Tibial nerve (tissue), 4 donors: ENCODE data around the gene RGS7. TPM values are rescaled to one million over a fixed set of nuclear protein-coding genes. Genes with fewer than 3 reads are reported as not detected.

Source experiments
- DNase-seq, 2 donors: peaks; one replicate each; pipeline ENCODE4 v3.0.0-alpha.2; 2019; ENCODE audit warnings: low spot score in 2 of 2
- H3K27ac ChIP-seq, 4 donors: fragments of 200-600 bp; sonication (generic) in 3 of 4; one replicate each; pipeline ENCODE4 v1.5.1; 2017 to 2019; ENCODE audit warnings: mild to moderate bottlenecking in 1 of 4
- H3K27me3 ChIP-seq, 2 donors: fragments of 200-600 bp; sonication (generic) in 1 of 2; one replicate each; pipeline versions ENCODE4 v1.5.1 to v1.6.0; 2017 to 2019
- H3K36me3 ChIP-seq, 3 donors: fragments of 200-600 bp; sonication (generic); one replicate each; pipeline ENCODE4 v1.5.1; 2018 to 2019
- H3K4me1 ChIP-seq, 4 donors: fragments of 200-600 bp; sonication (generic) in 3 of 4; one replicate each; pipeline ENCODE4 v1.5.1; 2017 to 2019
- H3K4me3 ChIP-seq, 4 donors: fragments of 200-600 bp; sonication (generic) in 3 of 4; one replicate each; pipeline ENCODE4 v1.5.1; 2017 to 2019; ENCODE audit warnings: mild to moderate bottlenecking in 1 of 4, moderate library complexity in 1 of 4
- H3K9me3 ChIP-seq, 4 donors: fragments of 200-600 bp; sonication (generic) in 3 of 4; one replicate each; pipeline ENCODE4 v1.5.1; 2017 to 2019
- EP300 ChIP-seq, 2 donors: sonication (generic); formaldehyde crosslinking; IDR thresholded peaks; one replicate each; pipeline ENCODE4 v1.6.1; 2017; ENCODE audit warnings: antibody characterized with exemption in 2 of 2, mild to moderate bottlenecking in 1 of 2
- POLR2A ChIP-seq, 2 donors: fragments of 450-650 bp; IDR thresholded peaks; one replicate each; pipeline ENCODE4 v1.6.1; 2017; ENCODE audit warnings: antibody characterized with exemption in 2 of 2, mild to moderate bottlenecking in 2 of 2, moderate library complexity in 2 of 2
- WGBS, 2 donors: methylation state at CpG; one replicate each; pipeline ENCODE4 v1.1.5; 2018; 5-methylcytosine and 5-hydroxymethylcytosine counted together
- total RNA-seq, 4 donors: library from RNA; depleted of rRNA; stranded (reverse); fragments of >200 nt; gene quantifications; one replicate each; pipeline ENCODE4 v1.1.0, GENCODE V29; 2016
- TF ChIP-seq, protein P1 (sequence below), 5 experiments: fragments of 200-600 bp in 3 of 5; fragments of 450-650 bp in 2 of 5; sonication (generic) in 3 of 5; IDR thresholded peaks; one replicate each; pipeline ENCODE4 v1.5.1; 2016 to 2019; ENCODE audit warnings: antibody characterized with exemption in 5 of 5, mild to moderate bottlenecking in 3 of 5, moderate library complexity in 2 of 5

The RGS7 gene
- total RNA-seq, 4 donors from 2014 or later = 0.39 to 1.5 (median 1.0) TPM; not detected in 1

DNA sequence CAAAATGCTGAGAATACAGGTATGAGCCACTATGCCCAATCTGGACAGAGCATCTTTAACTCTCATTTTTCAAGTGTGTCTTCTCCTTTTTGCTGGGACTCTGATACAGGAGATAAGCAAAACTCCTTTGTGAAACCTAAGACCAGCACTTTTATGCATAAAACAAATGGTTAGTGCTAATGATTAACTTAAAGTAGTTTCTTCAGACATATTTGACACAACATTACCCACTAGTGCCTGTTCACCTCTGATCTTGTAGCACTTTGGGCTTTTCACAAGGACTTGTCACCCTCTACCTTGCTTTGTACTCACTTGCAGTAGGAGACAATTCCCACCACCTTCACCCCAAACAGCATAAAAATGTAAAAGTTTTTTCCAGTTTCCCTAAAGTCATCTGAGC, 216.3 kb downstream of the RGS7 start:
- Histone ChIP-seq H3K4me1 (no peaks in the 10 kb centered on the region), H3K27me3 (no peaks in the 10 kb centered on the region), H3K4me3 (no peak overlapping the region), H3K36me3 (no peaks in the 10 kb centered on the region), H3K27ac (no peak overlapping the region), H3K9me3 (no peaks in the 10 kb centered on the region)
- no peak for DNase-seq
- TF ChIP-seq, protein P1, sequence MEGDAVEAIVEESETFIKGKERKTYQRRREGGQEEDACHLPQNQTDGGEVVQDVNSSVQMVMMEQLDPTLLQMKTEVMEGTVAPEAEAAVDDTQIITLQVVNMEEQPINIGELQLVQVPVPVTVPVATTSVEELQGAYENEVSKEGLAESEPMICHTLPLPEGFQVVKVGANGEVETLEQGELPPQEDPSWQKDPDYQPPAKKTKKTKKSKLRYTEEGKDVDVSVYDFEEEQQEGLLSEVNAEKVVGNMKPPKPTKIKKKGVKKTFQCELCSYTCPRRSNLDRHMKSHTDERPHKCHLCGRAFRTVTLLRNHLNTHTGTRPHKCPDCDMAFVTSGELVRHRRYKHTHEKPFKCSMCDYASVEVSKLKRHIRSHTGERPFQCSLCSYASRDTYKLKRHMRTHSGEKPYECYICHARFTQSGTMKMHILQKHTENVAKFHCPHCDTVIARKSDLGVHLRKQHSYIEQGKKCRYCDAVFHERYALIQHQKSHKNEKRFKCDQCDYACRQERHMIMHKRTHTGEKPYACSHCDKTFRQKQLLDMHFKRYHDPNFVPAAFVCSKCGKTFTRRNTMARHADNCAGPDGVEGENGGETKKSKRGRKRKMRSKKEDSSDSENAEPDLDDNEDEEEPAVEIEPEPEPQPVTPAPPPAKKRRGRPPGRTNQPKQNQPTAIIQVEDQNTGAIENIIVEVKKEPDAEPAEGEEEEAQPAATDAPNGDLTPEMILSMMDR (IDR thresholded peaks at IDR 0.05) = no peak
- no peak for TF ChIP-seq EP300 (IDR thresholded peaks at IDR 0.05)
- no peak for TF ChIP-seq POLR2A (IDR thresholded peaks at IDR 0.05)

DNA sequence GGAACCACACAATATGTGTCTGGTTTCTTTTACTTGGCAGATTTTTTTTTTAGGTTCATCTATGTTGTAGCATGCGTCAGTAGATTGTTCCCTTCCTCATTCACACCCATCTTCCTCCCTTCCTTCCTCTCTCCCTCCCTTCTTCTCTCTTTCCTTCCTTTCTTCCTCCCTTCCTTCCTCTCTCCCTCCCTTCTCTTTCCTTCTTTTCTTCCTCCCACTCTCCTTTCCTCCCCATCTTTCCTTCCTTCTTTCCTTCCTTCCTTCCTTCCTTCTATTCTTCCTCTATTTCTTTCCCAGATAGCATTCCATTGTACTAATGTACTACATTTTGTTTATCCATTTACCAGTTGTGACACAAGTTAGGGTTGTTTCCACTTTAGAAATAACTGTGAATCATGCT, 218.0 kb downstream of the RGS7 start:
- Histone ChIP-seq H3K9me3 (no peaks in the 10 kb centered on the region), H3K4me1 (no peaks in the 10 kb centered on the region), H3K27ac (no peak overlapping the region), H3K36me3 (no peaks in the 10 kb centered on the region), H3K27me3 (no peaks in the 10 kb centered on the region), H3K4me3 (no peak overlapping the region)
- TF ChIP-seq, protein P1 (IDR thresholded peaks at IDR 0.05) = no peak
- TF ChIP-seq EP300 (IDR thresholded peaks at IDR 0.05) (no peak), POLR2A (IDR thresholded peaks at IDR 0.05) (no peak)
- DNase-seq = no peak
- WGBS, 2 donors = 75% methylated on average over 1 of the region's 1 CpG

DNA sequence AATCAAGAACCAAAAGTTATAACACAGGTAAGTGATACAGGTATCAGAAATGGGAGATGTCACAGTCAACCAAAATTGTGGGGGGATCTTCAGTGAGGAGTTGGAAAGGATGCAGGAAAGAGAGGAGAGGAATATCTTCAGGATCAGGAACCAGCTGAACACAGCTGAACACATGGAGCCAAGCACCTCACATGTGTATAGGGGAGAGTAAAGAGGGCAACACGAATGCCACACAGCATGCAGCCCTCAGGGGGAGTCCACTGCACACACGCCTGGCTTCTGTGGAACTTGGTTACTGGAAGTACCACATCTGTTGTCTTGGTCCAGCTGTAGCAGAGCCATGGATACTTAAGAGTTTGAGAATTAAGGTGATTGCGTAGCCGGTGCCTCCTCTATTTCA, 218.8 kb downstream of the RGS7 start:
- no peak for TF ChIP-seq POLR2A (IDR thresholded peaks at IDR 0.05)
- TF ChIP-seq, protein P1 (IDR thresholded peaks at IDR 0.05) = no peak
- TF ChIP-seq EP300 (IDR thresholded peaks at IDR 0.05) = no peak
- Histone ChIP-seq H3K9me3 (no peaks in the 10 kb centered on the region), H3K4me3 (no peak overlapping the region), H3K4me1 (no peaks in the 10 kb centered on the region), H3K27ac (no peak overlapping the region), H3K27me3 (no peaks in the 10 kb centered on the region), H3K36me3 (no peaks in the 10 kb centered on the region)
- no peak for DNase-seq
- WGBS, 2 donors = 79 to 89% methylated on average over 4 of the region's 4 CpGs

DNA sequence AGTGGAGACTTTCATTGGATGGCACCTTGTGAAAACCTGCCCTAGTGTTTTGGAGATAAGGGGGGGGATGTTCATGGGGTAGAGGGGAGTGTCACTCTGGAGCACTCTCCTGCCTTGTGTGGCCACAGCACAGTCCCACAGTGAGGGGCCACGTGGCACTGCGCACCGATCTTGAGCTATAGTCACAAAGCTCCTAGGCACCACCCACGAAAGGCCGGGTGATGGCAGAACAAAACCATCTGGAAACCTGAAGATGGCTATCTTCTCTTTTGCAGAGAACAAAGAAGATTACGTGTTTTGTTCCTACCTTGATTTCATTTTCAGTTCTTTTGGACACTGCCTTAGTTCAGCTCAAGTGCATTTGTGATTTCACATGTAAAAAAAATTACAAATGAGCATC, 220.6 kb downstream of the RGS7 start:
- H3K4me3 ChIP-seq = no peak overlapping the region
- no peaks in the 10 kb centered on the region for H3K36me3 ChIP-seq
- WGBS, 2 donors = 88 to 92% methylated on average over 6 of the region's 6 CpGs
- TF ChIP-seq, protein P1 (IDR thresholded peaks at IDR 0.05) = no peak
- TF ChIP-seq POLR2A (IDR thresholded peaks at IDR 0.05) (no peak), EP300 (IDR thresholded peaks at IDR 0.05) (no peak)
- no peaks in the 10 kb centered on the region for H3K9me3 ChIP-seq
- no peak overlapping the region for H3K27ac ChIP-seq
- H3K4me1 ChIP-seq = no peaks in the 10 kb centered on the region
- no peaks in the 10 kb centered on the region for H3K27me3 ChIP-seq
- DNase-seq = no peak

DNA sequence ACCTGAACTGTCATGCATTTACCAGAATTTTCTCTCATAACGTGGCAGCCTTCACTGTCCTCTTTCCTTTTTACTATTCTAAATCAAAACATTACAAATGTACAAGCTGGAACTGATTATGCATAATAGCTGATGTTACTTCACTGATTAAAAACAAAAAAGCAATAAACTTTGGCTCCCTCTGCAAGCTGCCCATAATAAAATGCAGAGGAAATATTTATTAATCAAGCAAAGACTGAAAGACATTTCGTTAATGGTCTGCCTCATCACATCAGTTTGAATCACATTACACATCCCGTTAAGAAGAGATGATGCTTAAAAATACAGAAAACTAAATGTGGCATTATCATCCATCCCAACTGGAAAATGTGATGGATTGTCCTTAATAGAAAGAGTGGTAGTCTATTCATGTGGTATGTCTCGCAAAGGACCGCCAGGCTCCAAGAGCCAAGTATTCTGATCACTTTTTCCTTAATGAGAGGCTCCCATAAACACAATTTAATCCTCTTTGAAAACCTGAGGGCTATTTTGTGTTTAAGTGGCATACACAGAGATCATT, 225.3 kb downstream of the RGS7 start:
- H3K4me1 ChIP-seq = no peaks in the 10 kb centered on the region
- H3K9me3 ChIP-seq = no peaks in the 10 kb centered on the region
- WGBS, 2 donors = 71 to 75% methylated on average over 5 of the region's 5 CpGs
- no peak overlapping the region for H3K4me3 ChIP-seq
- no peaks in the 10 kb centered on the region for H3K36me3 ChIP-seq
- H3K27me3 ChIP-seq = no peaks in the 10 kb centered on the region
- no peak for TF ChIP-seq POLR2A (IDR thresholded peaks at IDR 0.05)
- TF ChIP-seq, protein P1 (IDR thresholded peaks at IDR 0.05) = no peak
- no peak for DNase-seq
- H3K27ac ChIP-seq = no peak overlapping the region
